ENCODE results near the gene HOXA4.

DNA sequence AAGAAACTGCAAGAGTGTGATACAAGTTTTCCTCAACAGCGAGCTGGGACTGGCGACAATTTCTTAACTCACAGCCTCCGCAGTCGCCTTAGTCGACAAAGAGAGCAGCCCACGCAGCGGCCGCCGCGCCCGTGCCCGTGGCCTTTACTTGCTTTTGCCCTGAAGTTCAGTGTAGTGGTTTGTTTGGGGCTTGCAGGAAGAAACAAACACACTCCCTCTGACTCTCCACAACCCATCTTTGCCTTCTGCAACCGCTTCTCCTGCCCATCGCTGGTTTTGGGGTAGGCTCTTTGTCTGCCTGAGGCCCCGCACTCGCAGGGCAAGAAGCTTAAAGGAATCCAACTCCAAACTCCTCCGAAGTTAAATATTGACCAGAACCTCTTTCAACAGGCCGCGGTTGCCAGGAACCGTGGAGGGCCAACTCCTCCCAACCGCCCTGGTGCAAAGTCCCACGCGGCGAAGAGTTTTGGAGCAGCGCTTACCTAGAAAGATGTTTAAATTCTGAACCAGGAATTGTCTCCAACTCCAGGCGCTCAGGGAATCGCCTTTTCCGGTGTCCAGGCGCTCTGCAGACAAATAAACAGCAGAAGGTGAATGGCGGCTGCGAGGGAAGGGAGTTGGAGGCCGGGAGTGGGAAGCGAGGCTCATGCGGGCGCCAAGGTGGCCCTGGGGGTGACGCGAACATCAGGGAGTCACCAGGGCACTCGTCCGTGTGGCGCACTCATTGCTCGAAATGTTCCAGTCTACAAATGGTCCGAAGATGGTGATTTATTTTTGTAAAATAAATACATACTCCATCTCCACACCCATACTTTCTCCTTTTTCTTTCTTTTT lies 8.3 kb downstream of the HOXA4 start:
- TF ChIP-seq, protein P1, sequence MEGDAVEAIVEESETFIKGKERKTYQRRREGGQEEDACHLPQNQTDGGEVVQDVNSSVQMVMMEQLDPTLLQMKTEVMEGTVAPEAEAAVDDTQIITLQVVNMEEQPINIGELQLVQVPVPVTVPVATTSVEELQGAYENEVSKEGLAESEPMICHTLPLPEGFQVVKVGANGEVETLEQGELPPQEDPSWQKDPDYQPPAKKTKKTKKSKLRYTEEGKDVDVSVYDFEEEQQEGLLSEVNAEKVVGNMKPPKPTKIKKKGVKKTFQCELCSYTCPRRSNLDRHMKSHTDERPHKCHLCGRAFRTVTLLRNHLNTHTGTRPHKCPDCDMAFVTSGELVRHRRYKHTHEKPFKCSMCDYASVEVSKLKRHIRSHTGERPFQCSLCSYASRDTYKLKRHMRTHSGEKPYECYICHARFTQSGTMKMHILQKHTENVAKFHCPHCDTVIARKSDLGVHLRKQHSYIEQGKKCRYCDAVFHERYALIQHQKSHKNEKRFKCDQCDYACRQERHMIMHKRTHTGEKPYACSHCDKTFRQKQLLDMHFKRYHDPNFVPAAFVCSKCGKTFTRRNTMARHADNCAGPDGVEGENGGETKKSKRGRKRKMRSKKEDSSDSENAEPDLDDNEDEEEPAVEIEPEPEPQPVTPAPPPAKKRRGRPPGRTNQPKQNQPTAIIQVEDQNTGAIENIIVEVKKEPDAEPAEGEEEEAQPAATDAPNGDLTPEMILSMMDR (IDR thresholded peaks at IDR 0.05): no peak
- no peak for TF ChIP-seq POLR2A (IDR thresholded peaks at IDR 0.05)
